Measurements from ENCODE around the gene COIL. TPM values are rescaled to one million over a fixed set of nuclear protein-coding genes. Genes with fewer than 3 reads are reported as not detected.

Gene COIL
- total and polyA plus RNA-seq, 2 of the 13 experiments (the other 11 are each of a cell fraction or from before 2014, with no cell fraction given): 8.1 to 29.4 TPM

GRCh38 chr17:56994009-56994792, 33.4 kb upstream of the COIL start:
- in situ Hi-C loops (cut with HindIII; ENCODE audit: extremely low pct_ligation_motif_present, low pct_unique_long_range_greater_than_20kb): no loop called here
- POLR2A ChIA-PET: no interaction called here

DNA sequence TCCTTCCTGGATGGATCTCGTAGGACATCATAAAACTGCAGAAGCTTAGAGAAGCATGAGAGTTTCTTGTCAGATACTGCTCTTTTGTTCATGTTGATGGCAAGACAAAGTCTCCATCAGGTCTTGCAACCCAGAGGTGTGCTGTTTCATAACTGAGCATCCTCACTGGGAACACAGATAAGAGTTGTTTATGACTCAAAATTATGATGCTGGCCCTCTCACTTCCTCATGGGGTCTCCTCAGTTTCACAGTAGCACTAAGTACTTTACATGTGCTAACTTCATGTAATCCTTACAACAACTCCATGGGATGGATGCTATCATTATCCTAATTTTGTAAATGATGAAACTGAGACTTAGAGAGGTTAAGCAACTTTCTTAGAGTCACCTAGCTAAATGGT, 31.5 kb upstream of the COIL start:
- no peak overlapping the region for H3K4me2 ChIP-seq (ENCODE audit: low read depth, low read length)
- no peaks in the 10 kb centered on the region for H3K27me3 ChIP-seq (ENCODE audit: control insufficient read depth in 1 of 2, insufficient read depth in 2 of 2, low read length in 2 of 2)
- no TSS peak for BruUV-seq (replicated peaks)
- 88% methylated on average over 1 of the region's 1 CpG for WGBS (ENCODE audit: low lambda C conversion rate)
- no peak overlapping the region for H3K9ac ChIP-seq (ENCODE audit: insufficient read depth, low read depth, low read length)
- FAIRE-seq (no peak), ATAC-seq (no peak), DNase-seq (ENCODE audit: low spot score) (no peak)
- H3K27ac ChIP-seq (ENCODE audit: extremely low read length, insufficient read depth, low read length): no peak overlapping the region
- H2AFZ ChIP-seq (ENCODE audit: low read length): no peak overlapping the region
- no peaks in the 10 kb centered on the region for H3K9me3 ChIP-seq (ENCODE audit: low read length)
- no peaks in the 10 kb centered on the region for H3K79me2 ChIP-seq (ENCODE audit: insufficient read depth, low read length)
- intact Hi-C loops (cut with micrococcal nuclease; ENCODE audit: unreplicated experiment) (no loop called here), in situ Hi-C loops (cut with HindIII; ENCODE audit: extremely low pct_ligation_motif_present, low pct_unique_long_range_greater_than_20kb) (no loop called here)
- H3K4me1 ChIP-seq (ENCODE audit: insufficient read depth, low read length): peaks cover 8% of the 10 kb centered on the region
- H3K4me3 ChIP-seq (replicated peaks in 1 of 3; ENCODE audit: insufficient read depth in 1 of 3, low read depth in 2 of 3, low read length in 3 of 3): no peak overlapping the region
- ChIA-PET CTCF (ENCODE audit: low intra/inter-chr PET ratio, low total read pairs) (no interaction called here), POLR2A (no interaction called here)
- H3K36me3 ChIP-seq (replicated peaks in 1 of 2; ENCODE audit: control insufficient read depth in 1 of 2, insufficient read depth in 2 of 2, low read length in 2 of 2): peaks cover 0 to 1% of the 10 kb centered on the region in 2 experiments; a peak in 1 of 5 replicates
- H4K20me1 ChIP-seq (ENCODE audit: insufficient read depth, low read length): no peaks in the 10 kb centered on the region
- no peak for TF ChIP-seq FOXO1 (CRISPR knock-in tag; IDR thresholded peaks at IDR 0.05)
- no peak for TF ChIP-seq MBNL3 (CRISPR knock-in tag; conservative IDR thresholded peaks at IDR 0.05)
- no peak for TF ChIP-seq MAFF (IDR thresholded peaks at IDR 0.05; ENCODE audit: low read depth, low read length)
- TF ChIP-seq JUND (CRISPR knock-in tag; IDR thresholded peaks at IDR 0.05): no peak
- no peak for TF ChIP-seq GATAD1 (CRISPR knock-in tag; IDR thresholded peaks at IDR 0.05)
- no peak for TF ChIP-seq ZNF850 (CRISPR knock-in tag; conservative IDR thresholded peaks at IDR 0.05)
- TF ChIP-seq ZNF263 (CRISPR knock-in tag; IDR thresholded peaks at IDR 0.05): no peak
- TF ChIP-seq, protein P1, sequence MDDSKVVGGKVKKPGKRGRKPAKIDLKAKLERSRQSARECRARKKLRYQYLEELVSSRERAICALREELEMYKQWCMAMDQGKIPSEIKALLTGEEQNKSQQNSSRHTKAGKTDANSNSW (CRISPR knock-in tag; IDR thresholded peaks at IDR 0.05; ENCODE audit: borderline replicate concordance): no peak

More at GRCh38 chr17:56994009-56994792, 33.4 kb upstream of the COIL start:
- no peak overlapping the region for H3K4me2 ChIP-seq (ENCODE audit: low read depth, low read length)
- no peak overlapping the region for H3K9ac ChIP-seq (ENCODE audit: insufficient read depth, low read depth, low read length)
- H3K27ac ChIP-seq (ENCODE audit: extremely low read length, insufficient read depth, low read length): no peak overlapping the region
- no peaks in the 10 kb centered on the region for H3K9me3 ChIP-seq (ENCODE audit: low read length)
- CTCF ChIA-PET (ENCODE audit: low intra/inter-chr PET ratio, low total read pairs): no interaction called here
- FAIRE-seq (no peak), ATAC-seq (no peak), DNase-seq (ENCODE audit: low spot score) (no peak)
- no peak for TF ChIP-seq KDM4B (CRISPR knock-in tag; IDR thresholded peaks at IDR 0.05)
- no peak for TF ChIP-seq ZNF557 (CRISPR knock-in tag; IDR thresholded peaks at IDR 0.05)
- 95% methylated on average over 4 of the region's 4 CpGs for WGBS (ENCODE audit: low lambda C conversion rate)
- H3K4me1 ChIP-seq (ENCODE audit: insufficient read depth, low read length): no peaks in the 10 kb centered on the region
- H3K27me3 ChIP-seq (ENCODE audit: control insufficient read depth in 1 of 2, insufficient read depth in 2 of 2, low read length in 2 of 2): no peaks in the 10 kb centered on the region
- H3K4me3 ChIP-seq (replicated peaks in 1 of 3; ENCODE audit: insufficient read depth in 1 of 3, low read depth in 2 of 3, low read length in 3 of 3): no peak overlapping the region
- H3K36me3 ChIP-seq (replicated peaks in 1 of 2; ENCODE audit: control insufficient read depth in 1 of 2, insufficient read depth in 2 of 2, low read length in 2 of 2): peaks cover 0 to 1% of the 10 kb centered on the region in 2 experiments; a peak in 1 of 5 replicates
- H3K79me2 ChIP-seq (ENCODE audit: insufficient read depth, low read length): no peaks in the 10 kb centered on the region
- intact Hi-C loops (cut with micrococcal nuclease; ENCODE audit: unreplicated experiment): no loop called here
- H2AFZ ChIP-seq (ENCODE audit: low read length): no peak overlapping the region
- no TSS peak for BruUV-seq (replicated peaks)
- H4K20me1 ChIP-seq (ENCODE audit: insufficient read depth, low read length): no peaks in the 10 kb centered on the region
